HCEC 1CT (cell line): ENCODE data around the gene CBFB.

Experiments
- DNase-seq: peaks from one replicate; pipeline ENCODE4 v3.0.0-alpha.2; 2017

CBFB gene

GRCh38 chr16:67144943-67145342 is 116.0 kb downstream of the CBFB start:
- no peak for DNase-seq

- DNase-seq: no peak
Observed at GRCh38 chr16:67145746-67146145, 116.8 kb downstream of the CBFB start.

- peak; percentile 23 for DNase-seq
Observed at GRCh38 chr16:67146523-67147357, 117.8 kb downstream of the CBFB start.

GRCh38 chr16:67147437-67148140 is 118.6 kb downstream of the CBFB start:
- DNase-seq: no peak

- DNase-seq: no peak
Observed at GRCh38 chr16:67148221-67148620, 119.3 kb downstream of the CBFB start.

GRCh38 chr16:67148656-67149275 is 119.8 kb downstream of the CBFB start:
- DNase-seq: no peak

GRCh38 chr16:67149276-67150046 is 120.5 kb downstream of the CBFB start:
- DNase-seq: no peak

- peak; percentile 46 for DNase-seq
Observed at GRCh38 chr16:67150047-67150832, 121.3 kb downstream of the CBFB start.
